GM20431 (cell line): Measurements from ENCODE around the gene SCAF1.

Experiments
- in situ Hi-C: fragments of 300-500 bp; cut with MseI, MboI; formaldehyde crosslinking; loops from one replicate; pipeline ENCODE4 v1.15.0; 2020; ENCODE audit warnings: low sequenced_read_pairs; ENCODE audit not compliant: unreplicated experiment

Gene SCAF1

GRCh38 chr19:49641688-49642491 is at the start of gene SCAF1:
Gene SCAF1, plus strand, starts transcription at chr19:49642209. Its CDS starts 2,818 bp downstream, at chr19:49645027.
- in situ Hi-C loops, result no loop called here

GRCh38 chr19:49592486-49593232 is 49.4 kb upstream of the SCAF1 start:
- in situ Hi-C loops, result no loop called here

GRCh38 chr19:49593233-49594113 is 48.5 kb upstream of the SCAF1 start:
- in situ Hi-C loops, result no loop called here

- in situ Hi-C loops, result no loop called here
Observed at GRCh38 chr19:49594157-49594992, 47.6 kb upstream of the SCAF1 start.

- in situ Hi-C loops, result no loop called here
Observed at GRCh38 chr19:49594993-49595818, 46.8 kb upstream of the SCAF1 start.

- in situ Hi-C loops, result no loop called here
Observed at GRCh38 chr19:49595819-49596404, 46.1 kb upstream of the SCAF1 start.

- in situ Hi-C loops, result no loop called here
Observed at GRCh38 chr19:49596407-49596806, 45.6 kb upstream of the SCAF1 start.

GRCh38 chr19:49596954-49597702 is 44.9 kb upstream of the SCAF1 start:
- in situ Hi-C loops, result no loop called here

GRCh38 chr19:49597703-49597974 is 44.4 kb upstream of the SCAF1 start:
- in situ Hi-C loops, result no loop called here

GRCh38 chr19:49599378-49600295 is 42.4 kb upstream of the SCAF1 start:
- in situ Hi-C loops, result no loop called here

- in situ Hi-C loops, result no loop called here
Observed at GRCh38 chr19:49601482-49602038, 40.4 kb upstream of the SCAF1 start.

- in situ Hi-C loops, result no loop called here
Observed at GRCh38 chr19:49602806-49603205, 39.2 kb upstream of the SCAF1 start.

GRCh38 chr19:49605605-49606004 is 36.4 kb upstream of the SCAF1 start:
- in situ Hi-C loops, result no loop called here

GRCh38 chr19:49609499-49610092 is 32.4 kb upstream of the SCAF1 start:
- in situ Hi-C loops, result no loop called here

GRCh38 chr19:49613374-49613773 is 28.6 kb upstream of the SCAF1 start:
- in situ Hi-C loops, result no loop called here

GRCh38 chr19:49614096-49614833 is 27.7 kb upstream of the SCAF1 start:
- in situ Hi-C loops, result no loop called here
